Activated naive CD4-positive, alpha-beta T cell treated with anti-CD3 and anti-CD28 coated beads, Interleukin-2, amount 50 U/mL, for 72 hours (primary cell): ENCODE results near the gene IMMP2L. TPM values are rescaled to one million over a fixed set of nuclear protein-coding genes. Genes with fewer than 3 reads are reported as not detected.
"Not testable (repeated sequence)": the region's sequence is repeated elsewhere in the genome, so short reads cannot be mapped to it uniquely, and the experiment has no call there.

ENCODE experiments used
- ATAC-seq, 2 donors: fragments of 150-1000 bp; cut with Tn5 transposase; 2 replicates each; pipeline ENCODE4 v1.10.0; 2021; ENCODE audit warnings: mild to moderate bottlenecking in 2 of 2, moderate library complexity in 2 of 2
- DNase-seq, 2 donors: peaks; one replicate each; pipeline ENCODE4 v3.0.0; 2021 to 2022; ENCODE audit warnings: low spot score in 2 of 2
- H3K27ac Mint-ChIP-seq, 2 donors: one replicate each; pipeline ENCODE4 v1.8.0; 2022; ENCODE audit warnings: mild to moderate bottlenecking in 2 of 2, mixed read lengths in 2 of 2
- H3K36me3 Mint-ChIP-seq, 2 donors: one replicate each; pipeline ENCODE4 v1.8.0; 2022; ENCODE audit warnings: mixed read lengths in 2 of 2
- H3K9me3 Mint-ChIP-seq, 2 donors: one replicate each; pipeline ENCODE4 v1.8.0; 2022; ENCODE audit warnings: mixed read lengths in 2 of 2
- total RNA-seq, 2 donors: library from RNA; stranded (reverse); gene quantifications; one replicate each; pipeline ENCODE4 v1.2.3, GENCODE V29; 2022

IMMP2L gene
- total RNA-seq, 2 donors from 2014 or later: 11.8 to 18.2 TPM

- Mint-ChIP-seq H3K9me3 (no peaks in the 10 kb centered on the region), H3K27ac (no peak overlapping the region), H3K36me3 (no peaks in the 10 kb centered on the region)
- ATAC-seq (no peak), DNase-seq (no peak)
Measured at GRCh38 chr7:111264111-111264868, 298.0 kb downstream of the IMMP2L start.

GRCh38 chr7:111262293-111263116, 299.8 kb downstream of the IMMP2L start:
- Mint-ChIP-seq H3K36me3 (no peaks in the 10 kb centered on the region), H3K9me3 (no peaks in the 10 kb centered on the region), H3K27ac (no peak overlapping the region)
- no peak for ATAC-seq
- DNase-seq: no peak

- Mint-ChIP-seq H3K36me3 (no peaks in the 10 kb centered on the region), H3K27ac (no peak overlapping the region), H3K9me3 (no peaks in the 10 kb centered on the region)
- ATAC-seq (no peak), DNase-seq (no peak)
Measured at GRCh38 chr7:111261496-111261895, 300.8 kb downstream of the IMMP2L start.

GRCh38 chr7:111259991-111260390, 302.3 kb downstream of the IMMP2L start:
- no peak for DNase-seq
- no peaks in the 10 kb centered on the region for H3K36me3 Mint-ChIP-seq
- ATAC-seq: no peak
- no peak overlapping the region for H3K27ac Mint-ChIP-seq
- no peaks in the 10 kb centered on the region for H3K9me3 Mint-ChIP-seq

- peaks cover 0 to 4% of the 10 kb centered on the region in 2 donors for H3K9me3 Mint-ChIP-seq
- peaks cover 0 to 8% of the 10 kb centered on the region in 2 donors for H3K36me3 Mint-ChIP-seq
- no peak overlapping the region for H3K27ac Mint-ChIP-seq
- ATAC-seq: no peak
- no peak for DNase-seq
Measured at GRCh38 chr7:111256391-111256790, 305.9 kb downstream of the IMMP2L start.

GRCh38 chr7:111255576-111255975, 306.7 kb downstream of the IMMP2L start:
- DNase-seq: no peak
- peaks cover 0 to 4% of the 10 kb centered on the region in 2 donors for H3K9me3 Mint-ChIP-seq
- H3K36me3 Mint-ChIP-seq: peaks cover 4 to 16% of the 10 kb centered on the region in 2 donors
- ATAC-seq: no peak
- H3K27ac Mint-ChIP-seq: no peak overlapping the region

GRCh38 chr7:111251365-111251764, 310.9 kb downstream of the IMMP2L start:
- H3K36me3 Mint-ChIP-seq: peaks cover 19 to 28% of the 10 kb centered on the region in 2 donors
- not testable (repeated sequence) for ATAC-seq, DNase-seq, H3K27ac Mint-ChIP-seq, H3K9me3 Mint-ChIP-seq

GRCh38 chr7:111249807-111250206, 312.5 kb downstream of the IMMP2L start:
- not testable (repeated sequence) for DNase-seq, H3K9me3 Mint-ChIP-seq, H3K27ac Mint-ChIP-seq, ATAC-seq
- H3K36me3 Mint-ChIP-seq: peaks cover 19 to 28% of the 10 kb centered on the region in 2 donors

GRCh38 chr7:111242141-111242755, 320.0 kb downstream of the IMMP2L start:
- no peak overlapping the region for H3K27ac Mint-ChIP-seq
- no peak for DNase-seq
- H3K36me3 Mint-ChIP-seq: no peaks in the 10 kb centered on the region
- no peaks in the 10 kb centered on the region for H3K9me3 Mint-ChIP-seq
- ATAC-seq: no peak

GRCh38 chr7:111240371-111240770, 321.9 kb downstream of the IMMP2L start:
- no peak for DNase-seq
- H3K9me3 Mint-ChIP-seq: peaks cover 0 to 6% of the 10 kb centered on the region in 2 donors
- H3K36me3 Mint-ChIP-seq: peaks cover 8 to 9% of the 10 kb centered on the region in 2 donors
- no peak for ATAC-seq
- H3K27ac Mint-ChIP-seq: no peak overlapping the region

GRCh38 chr7:111239437-111239836, 322.9 kb downstream of the IMMP2L start:
- no peak overlapping the region for H3K27ac Mint-ChIP-seq
- H3K9me3 Mint-ChIP-seq: peaks cover 0 to 7% of the 10 kb centered on the region in 2 donors
- DNase-seq: no peak
- no peak for ATAC-seq
- peaks cover 9 to 10% of the 10 kb centered on the region in 2 donors for H3K36me3 Mint-ChIP-seq

- no peak for ATAC-seq
Measured at GRCh38 chr7:111238886-111239285, 323.4 kb downstream of the IMMP2L start.

GRCh38 chr7:111235709-111236108, 326.6 kb downstream of the IMMP2L start:
- DNase-seq: no peak
- H3K9me3 Mint-ChIP-seq: peaks cover 0 to 7% of the 10 kb centered on the region in 2 donors
- peaks cover 9 to 10% of the 10 kb centered on the region in 2 donors for H3K36me3 Mint-ChIP-seq
- H3K27ac Mint-ChIP-seq: no peak overlapping the region
- no peak for ATAC-seq

More at GRCh38 chr7:111238886-111239285, 323.4 kb downstream of the IMMP2L start:
- no peak for DNase-seq
- Mint-ChIP-seq H3K9me3 (peaks cover 0 to 7% of the 10 kb centered on the region in 2 donors), H3K36me3 (peaks cover 9 to 10% of the 10 kb centered on the region in 2 donors), H3K27ac (no peak overlapping the region)

- Mint-ChIP-seq H3K36me3 (peaks cover 9 to 10% of the 10 kb centered on the region in 2 donors), H3K27ac (peak overlapping the region in 1 of 2 donors; percentile 3), H3K9me3 (peaks cover 0 to 7% of the 10 kb centered on the region in 2 donors)
- DNase-seq (no peak), ATAC-seq (peak; percentile 36 to 87)
Measured at GRCh38 chr7:111232249-111233084, 329.8 kb downstream of the IMMP2L start.

- H3K9me3 Mint-ChIP-seq: peaks cover 4 to 11% of the 10 kb centered on the region in 2 donors
- H3K36me3 Mint-ChIP-seq: no peaks in the 10 kb centered on the region
- ATAC-seq: no peak
- DNase-seq: no peak
- H3K27ac Mint-ChIP-seq: no peak overlapping the region
Measured at GRCh38 chr7:111229916-111230315, 332.4 kb downstream of the IMMP2L start.

GRCh38 chr7:111229181-111229740, 333.0 kb downstream of the IMMP2L start:
- no peak for DNase-seq
- no peaks in the 10 kb centered on the region for H3K36me3 Mint-ChIP-seq
- no peak overlapping the region for H3K27ac Mint-ChIP-seq
- no peak for ATAC-seq
- H3K9me3 Mint-ChIP-seq: peaks cover 4 to 11% of the 10 kb centered on the region in 2 donors
